ENCODE measurements around the gene KRTAP20-4.

The KRTAP20-4 gene

GRCh38 chr21:30620522-30620921 is at the start of gene KRTAP20-4:
KRTAP20-4 (plus strand) TSS chr21:30620627.
- FAIRE-seq = no peak

DNA sequence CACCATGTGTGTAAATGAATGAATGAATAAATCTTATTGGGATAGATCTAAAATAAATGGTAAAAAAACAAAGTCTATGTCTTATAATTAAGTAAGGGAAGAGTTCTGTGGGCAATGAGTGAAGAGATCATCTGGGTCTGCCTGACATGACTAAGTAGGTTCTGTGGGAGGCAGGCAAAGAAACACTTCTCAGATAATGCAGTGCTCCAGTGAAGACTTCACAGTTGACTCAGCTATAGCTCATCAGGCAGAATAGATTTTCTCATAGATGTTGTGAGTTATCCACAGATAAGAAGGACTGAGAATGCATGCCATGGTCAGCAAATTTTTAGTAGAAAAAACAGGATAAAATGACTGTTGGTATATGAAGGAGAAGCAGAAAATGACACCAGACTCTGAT is 42.7 kb upstream of the KRTAP20-4 start:
- FAIRE-seq = no peak

GRCh38 chr21:30579346-30579745 is 41.1 kb upstream of the KRTAP20-4 start:
- no peak for FAIRE-seq

- FAIRE-seq = no peak
These were observed 40.3 kb upstream of the KRTAP20-4 start for GRCh38 chr21:30580132-30580531.

DNA sequence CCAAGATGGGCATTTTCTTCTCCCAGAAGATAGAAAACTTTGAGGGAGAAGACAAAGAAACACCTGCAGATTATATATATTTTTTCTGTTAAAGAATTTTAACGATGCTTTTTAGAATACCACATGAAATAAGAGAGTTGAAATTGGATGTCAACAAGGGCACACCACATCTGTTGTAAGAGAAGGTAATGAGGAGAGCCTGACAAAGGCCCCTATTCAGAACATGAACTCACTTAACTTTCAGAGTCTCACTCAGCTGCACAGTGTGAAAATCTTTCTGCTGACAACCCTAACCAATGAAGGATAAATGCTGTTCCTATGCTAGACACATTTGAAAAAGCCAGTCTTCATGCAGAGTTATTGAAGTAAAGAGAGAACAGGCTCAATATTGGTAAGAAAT is 37.6 kb upstream of the KRTAP20-4 start:
- FAIRE-seq = no peak

GRCh38 chr21:30590297-30590696 is 30.1 kb upstream of the KRTAP20-4 start, which contains the start of gene KRTAP22-2:
KRTAP22-2 (minus strand) TSS chr21:30590397.
- FAIRE-seq = no peak

GRCh38 chr21:30592140-30592539 is 28.3 kb upstream of the KRTAP20-4 start, which contains the start of gene KRTAP6-3:
KRTAP6-3 (plus strand) TSS chr21:30592440; CDS start chr21:30592446, 6 bp downstream.
- FAIRE-seq = no peak

GRCh38 chr21:30598802-30599201 is 21.6 kb upstream of the KRTAP20-4 start, which contains the start of gene KRTAP6-2:
KRTAP6-2 (minus strand) TSS chr21:30598902; CDS start chr21:30598874, 28 bp downstream.
- no peak for FAIRE-seq

DNA sequence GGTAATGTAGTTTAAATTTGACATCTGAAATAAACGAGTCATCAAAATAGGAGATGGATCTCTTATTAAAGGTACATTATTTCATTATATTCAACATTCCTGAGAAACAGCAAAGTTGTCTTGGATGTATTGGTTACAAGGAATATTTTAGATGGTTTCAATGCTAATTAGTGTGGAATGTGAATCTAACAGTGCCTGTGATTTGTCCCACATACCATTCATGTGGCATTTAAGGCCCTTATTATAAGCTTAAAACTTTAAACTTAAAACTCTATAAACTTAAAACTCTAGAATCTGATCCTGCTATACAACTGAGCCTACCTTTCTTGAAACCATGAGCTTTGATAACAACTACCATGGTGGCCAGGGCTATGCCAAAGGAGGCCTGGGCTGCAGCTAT is 19.6 kb upstream of the KRTAP20-4 start, which contains the start of gene KRTAP22-1:
Gene KRTAP22-1 (plus strand): TSS at position 301 of the 400 bp plus-strand sequence.
- FAIRE-seq = no peak

- no peak for FAIRE-seq
These were observed 14.5 kb upstream of the KRTAP20-4 start for GRCh38 chr21:30605968-30606367.

GRCh38 chr21:30612132-30612531 is 8.3 kb upstream of the KRTAP20-4 start:
- no peak for FAIRE-seq

GRCh38 chr21:30613836-30614235 is 6.6 kb upstream of the KRTAP20-4 start, which contains the start of gene KRTAP6-1:
KRTAP6-1 (minus strand) TSS chr21:30613930; CDS start chr21:30613904, 26 bp downstream.
- no peak for FAIRE-seq

DNA sequence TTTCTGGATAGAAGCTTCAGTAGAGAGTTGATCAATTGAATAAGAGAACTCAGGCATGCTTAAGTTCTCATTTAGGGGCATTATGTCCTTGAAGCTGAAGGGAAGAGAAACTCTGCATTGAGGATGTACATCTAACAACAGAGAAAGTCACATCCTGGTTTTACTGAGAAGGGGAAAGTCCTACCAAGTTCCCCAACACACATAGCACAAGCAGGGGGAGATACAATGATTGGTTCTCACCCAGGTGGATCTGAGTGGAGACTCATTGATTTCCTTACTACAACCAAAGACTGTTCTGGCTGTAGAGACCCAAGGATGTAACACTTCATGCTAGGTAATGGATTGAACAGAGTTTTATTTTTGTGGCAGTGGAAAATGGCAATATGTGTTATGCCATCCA is 5.2 kb upstream of the KRTAP20-4 start:
- no peak for FAIRE-seq

GRCh38 chr21:30616125-30616524 is 4.3 kb upstream of the KRTAP20-4 start, which contains the start of gene KRTAP20-1:
KRTAP20-1 (plus strand) TSS chr21:30616425; CDS start chr21:30616455, 30 bp downstream.
- FAIRE-seq = no peak

GRCh38 chr21:30620080-30620479 is 347 bp upstream of the KRTAP20-4 start:
- FAIRE-seq = no peak

GRCh38 chr21:30623362-30623761 is 2.9 kb downstream of the KRTAP20-4 start:
- no peak for FAIRE-seq

DNA sequence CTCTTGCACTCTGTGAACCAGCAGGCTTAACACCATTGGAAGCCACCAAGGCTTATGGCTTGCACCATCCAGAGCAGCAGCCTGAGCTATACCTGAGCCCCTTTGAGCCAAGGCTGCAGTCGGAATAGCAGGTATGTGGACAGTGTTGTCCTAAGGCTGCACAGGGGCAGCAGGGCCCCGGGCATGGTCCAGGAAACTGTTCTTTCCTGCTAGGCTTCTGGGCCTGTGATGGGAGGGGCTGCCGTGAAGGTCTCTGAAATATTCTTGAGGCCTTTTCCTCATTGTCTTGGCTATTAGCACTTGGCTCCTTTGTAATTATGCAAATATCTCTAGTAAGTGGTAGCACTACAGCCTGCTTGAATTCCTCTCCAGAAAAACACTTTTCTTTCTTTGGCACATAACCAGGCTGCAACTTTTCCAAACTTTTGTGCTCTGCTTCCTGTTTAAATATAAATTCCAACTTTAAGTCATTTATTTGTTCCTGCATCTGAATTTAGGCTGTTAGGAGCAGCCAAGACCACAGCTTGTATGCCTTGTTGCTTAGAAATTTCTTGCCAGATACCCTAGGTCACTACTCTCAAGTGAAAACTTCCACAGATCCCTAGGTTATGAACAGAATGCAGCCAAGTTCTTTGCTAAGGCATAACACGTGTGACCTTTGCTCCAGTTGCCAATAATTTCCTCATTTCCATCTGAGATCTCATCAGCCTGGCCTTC is 5.2 kb downstream of the KRTAP20-4 start:
- no peak for FAIRE-seq

- no peak for FAIRE-seq
These were observed 7.7 kb downstream of the KRTAP20-4 start for GRCh38 chr21:30628109-30628508.

DNA sequence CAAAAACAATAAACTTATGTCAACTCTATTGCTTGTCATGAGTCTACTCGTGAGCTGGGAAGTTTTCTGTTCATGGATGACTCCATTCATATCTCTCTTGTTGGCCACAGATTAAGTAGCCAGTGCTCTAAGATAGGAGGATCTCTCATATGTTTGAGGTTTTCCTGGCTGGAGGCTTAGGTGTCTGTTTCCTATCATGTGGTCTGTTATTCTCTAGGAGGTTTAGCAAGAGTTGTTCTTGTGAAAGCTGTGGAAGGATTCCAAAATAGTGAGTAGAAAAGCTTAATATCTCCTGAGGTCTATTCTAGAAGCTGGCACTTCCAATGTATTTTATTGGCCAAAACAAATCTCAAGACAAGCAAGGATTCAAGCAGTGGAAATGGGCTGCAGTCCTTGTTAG is 8.8 kb downstream of the KRTAP20-4 start:
- no peak for FAIRE-seq

DNA sequence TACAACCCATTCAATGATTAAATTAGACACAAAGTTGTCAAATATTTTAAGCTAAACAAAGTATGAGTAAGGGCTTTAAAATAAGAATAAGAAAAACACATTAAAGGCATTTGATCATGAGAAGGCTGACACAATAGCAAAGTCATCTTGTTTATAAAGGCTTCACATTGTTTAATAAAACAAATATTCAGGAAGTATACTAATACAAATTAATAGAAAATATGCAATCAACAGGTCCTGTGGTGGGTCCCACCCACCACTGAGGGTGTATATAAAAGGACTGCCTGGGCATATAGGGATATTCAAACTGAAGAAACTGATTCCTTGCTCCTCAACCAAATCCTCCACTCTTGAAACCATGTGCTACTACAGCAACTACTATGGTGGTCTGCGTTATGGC is 14.5 kb downstream of the KRTAP20-4 start, which contains the start of gene KRTAP20-2:
Gene KRTAP20-2 (plus strand): TSS at position 301 of the 400 bp plus-strand sequence. CDS start 58 bp downstream, at position 359.
- FAIRE-seq = no peak

- FAIRE-seq = no peak
These were observed 18.3 kb downstream of the KRTAP20-4 start for GRCh38 chr21:30638686-30639085.

- FAIRE-seq = no peak
These were observed 22.1 kb downstream of the KRTAP20-4 start, which contains the start of gene KRTAP20-3 for GRCh38 chr21:30642564-30642963. KRTAP20-3 (plus strand) TSS chr21:30642864.

DNA sequence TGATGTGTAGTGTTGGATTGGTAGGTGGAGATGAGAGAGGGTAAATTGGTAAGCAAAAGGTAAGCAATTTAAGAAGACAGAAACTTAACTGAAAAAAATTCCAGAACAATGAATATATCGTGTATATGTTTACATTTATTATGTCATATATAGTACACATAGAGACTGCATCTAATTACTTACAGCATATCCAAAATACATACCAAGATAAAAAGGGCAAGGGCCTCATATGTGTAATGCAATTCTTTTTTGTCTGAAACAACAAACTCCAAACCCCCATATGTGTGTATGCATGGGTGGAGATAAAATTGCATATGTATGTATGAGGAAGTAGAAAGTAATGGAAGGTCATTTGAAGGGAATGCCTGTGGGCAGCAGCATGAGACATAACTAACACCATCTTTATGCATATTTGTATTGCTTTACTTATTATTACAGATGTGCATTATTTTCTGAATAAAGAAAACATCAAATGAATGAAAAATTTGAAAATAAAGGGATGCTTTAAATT is 26.5 kb downstream of the KRTAP20-4 start:
- FAIRE-seq = no peak

GRCh38 chr21:30652891-30653290 is 32.5 kb downstream of the KRTAP20-4 start:
- FAIRE-seq = no peak
